Epithelial cell of prostate (primary cell): ENCODE measurements around the gene OPCML.

Experiments used
- DNase-seq: peaks from one replicate; pipeline ENCODE4 v3.0.0-alpha.2; 2011; ENCODE audit warnings: low read depth, low spot score
- H3K27ac ChIP-seq: fragments of 450-650 bp; 2 replicates; pipeline ENCODE4 v1.5.1; 2017; ENCODE audit warnings: mild to moderate bottlenecking

OPCML gene

DNA sequence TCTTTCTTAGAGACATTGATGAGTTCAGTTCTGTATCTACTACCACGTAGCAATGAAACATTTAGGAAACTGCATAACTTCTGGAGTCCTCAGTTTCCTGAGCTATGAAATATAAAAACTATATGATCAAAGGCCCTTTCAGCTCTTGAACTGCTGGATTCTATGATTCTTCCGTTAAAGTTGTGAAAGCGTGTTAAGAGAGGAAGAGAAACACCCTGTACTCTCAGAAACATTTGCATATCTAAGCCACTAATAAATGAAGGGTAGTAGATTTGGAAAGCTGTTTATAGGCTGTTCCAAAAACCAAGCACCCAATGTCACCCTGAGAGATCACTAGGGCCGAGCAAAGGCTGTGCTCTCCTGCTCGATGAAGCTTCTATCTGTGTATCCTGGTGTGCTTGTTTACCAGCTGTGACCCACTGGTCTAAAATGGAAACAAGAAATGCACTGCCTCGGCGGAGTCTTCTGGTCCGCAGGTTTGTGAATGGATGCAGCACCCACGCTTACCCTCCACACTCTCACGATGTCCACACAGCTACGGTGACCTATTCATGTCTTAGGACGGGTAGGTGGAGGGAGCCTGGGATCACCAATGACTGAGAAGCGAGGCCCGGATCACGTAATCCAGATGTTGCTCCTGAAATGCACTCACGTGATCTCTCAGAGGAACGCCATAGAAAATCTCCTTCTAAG, 325.8 kb downstream of the OPCML start:
- H3K27ac ChIP-seq = no peak overlapping the region
- DNase-seq = no peak

DNA sequence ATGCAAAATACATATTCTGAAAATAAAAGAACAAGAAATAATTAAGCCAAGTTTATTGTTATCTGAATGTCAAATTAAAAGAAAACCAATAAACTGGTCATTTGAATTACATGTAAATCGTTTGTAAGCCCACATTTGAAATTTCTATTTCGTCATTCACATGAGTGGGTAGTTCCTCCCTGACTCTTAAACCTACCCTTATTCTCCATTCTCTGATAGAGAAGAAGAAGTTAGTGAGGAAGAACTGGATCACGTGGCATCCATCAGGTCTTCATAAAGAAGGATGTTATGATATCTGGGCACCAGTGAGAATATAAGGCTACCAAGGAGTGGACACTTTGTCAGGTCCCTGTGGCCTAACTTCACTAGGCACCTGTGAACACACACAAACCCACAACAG, 328.1 kb downstream of the OPCML start:
- no peak overlapping the region for H3K27ac ChIP-seq
- DNase-seq = no peak

DNA sequence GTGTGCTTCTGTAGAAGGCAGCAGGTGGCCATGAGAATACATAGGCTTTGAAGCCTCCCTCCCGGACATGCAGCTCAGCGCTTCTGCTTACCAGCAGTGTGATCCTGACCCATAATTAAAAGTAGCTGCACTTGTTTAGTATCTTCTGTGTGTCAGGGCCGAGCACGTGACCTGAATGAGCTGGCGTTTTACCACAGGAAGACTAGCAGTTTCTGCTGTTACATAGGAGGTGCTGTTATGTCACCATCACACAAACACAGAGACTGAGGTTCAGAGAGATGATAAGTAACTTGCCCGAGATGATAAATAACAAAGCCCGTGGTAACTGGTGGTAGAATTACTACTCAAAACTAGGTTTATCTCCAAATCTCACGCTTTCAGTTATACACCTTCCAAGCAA, 329.5 kb downstream of the OPCML start:
- no peak overlapping the region for H3K27ac ChIP-seq
- no peak for DNase-seq

DNA sequence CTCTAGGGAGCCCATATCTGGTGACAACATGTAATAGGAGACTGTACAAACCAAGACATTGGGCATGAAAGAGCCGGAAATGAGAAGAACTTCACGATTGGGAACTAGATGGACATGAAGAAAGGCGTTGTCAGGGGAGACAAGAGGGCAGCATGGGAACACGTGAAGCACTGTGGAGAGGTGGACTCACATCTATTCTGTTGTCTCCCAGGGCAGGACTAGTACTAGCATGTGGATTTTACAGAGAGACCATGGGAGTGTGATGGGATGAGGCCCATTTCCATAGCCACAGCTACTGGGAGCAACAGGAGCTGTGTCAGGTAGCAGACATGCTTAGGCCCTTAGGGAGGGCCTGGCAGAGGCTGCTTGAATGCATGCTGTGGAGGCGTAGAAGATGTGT, 333.9 kb downstream of the OPCML start:
- DNase-seq = no peak
- H3K27ac ChIP-seq = no peak overlapping the region

DNA sequence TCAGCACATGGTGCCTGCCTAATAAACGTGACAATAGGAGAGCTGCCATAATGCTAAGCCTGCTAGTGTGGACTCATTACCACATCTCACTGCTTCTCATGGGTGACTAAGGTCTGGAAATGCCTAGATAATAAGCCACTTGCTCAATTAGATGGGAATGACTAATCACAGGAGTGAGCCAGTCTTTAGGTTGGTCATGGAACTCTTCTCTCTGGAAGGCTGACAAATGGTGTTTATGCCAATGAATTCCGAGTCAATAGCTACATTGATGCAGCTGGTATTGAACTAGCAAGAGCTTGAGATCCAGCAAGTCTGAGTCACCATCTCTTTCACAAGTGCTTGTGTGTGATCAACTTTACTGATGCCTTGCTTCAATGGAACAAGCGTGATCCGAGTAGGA, 334.9 kb downstream of the OPCML start:
- DNase-seq = no peak
- H3K27ac ChIP-seq = no peak overlapping the region

DNA sequence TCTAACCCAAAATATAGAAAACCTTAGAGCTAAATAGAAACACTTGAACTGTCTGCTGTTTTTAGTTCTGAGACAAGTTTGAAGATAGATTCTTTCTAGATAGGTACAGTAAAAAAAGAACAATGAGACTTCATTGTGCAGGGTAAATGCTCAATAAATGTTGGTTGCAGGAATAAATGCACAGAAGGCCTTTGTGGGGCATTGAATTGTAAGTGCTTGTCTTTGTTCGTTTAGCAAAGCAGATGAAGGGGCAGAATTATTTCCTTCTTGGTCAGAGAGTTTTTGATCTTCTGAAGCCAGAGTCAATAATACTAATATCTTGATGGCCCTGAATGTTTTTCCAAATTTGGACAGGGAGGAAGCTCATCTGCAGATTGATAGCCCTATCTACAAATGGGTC, 340.4 kb downstream of the OPCML start:
- no peak for DNase-seq
- no peak overlapping the region for H3K27ac ChIP-seq

DNA sequence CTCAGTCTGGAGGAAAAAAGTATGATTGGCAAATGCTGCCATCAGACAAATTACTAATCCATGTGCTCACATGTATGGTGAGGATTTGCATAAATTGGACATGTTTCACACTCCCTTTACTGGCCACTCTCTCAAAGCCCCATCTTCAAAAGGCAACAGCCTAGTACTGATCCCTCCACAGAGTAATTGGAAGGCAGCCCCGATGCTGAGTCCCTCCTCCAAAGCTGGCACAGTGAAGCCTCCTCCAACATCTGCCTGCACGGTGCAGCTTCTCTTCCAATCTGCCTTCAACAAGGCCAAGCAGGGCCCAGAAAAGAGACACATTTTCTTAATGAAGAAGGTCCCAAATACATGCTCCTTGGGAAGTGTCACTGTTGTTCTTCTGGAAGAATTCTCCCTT, 350.6 kb downstream of the OPCML start:
- no peak overlapping the region for H3K27ac ChIP-seq
- no peak for DNase-seq

DNA sequence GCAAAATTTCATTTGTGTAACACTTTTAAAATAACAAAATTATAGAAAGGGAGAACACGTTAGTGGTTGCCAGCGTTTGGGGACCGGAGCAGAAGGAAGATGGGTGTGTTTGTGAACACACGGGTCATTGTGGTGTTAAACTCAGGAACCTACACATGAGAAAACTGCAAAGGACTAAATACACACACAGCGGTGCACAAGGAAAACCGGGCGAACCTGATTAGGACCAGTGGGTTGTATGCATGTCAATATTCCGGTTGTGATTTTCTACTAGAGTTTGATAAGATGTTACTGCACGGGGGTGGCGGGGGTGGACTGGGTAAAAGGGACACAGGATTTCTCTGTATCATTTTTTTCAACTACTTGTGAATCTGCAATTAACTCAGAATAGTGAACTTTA, 351.2 kb downstream of the OPCML start:
- no peak for DNase-seq
- H3K27ac ChIP-seq = no peak overlapping the region

DNA sequence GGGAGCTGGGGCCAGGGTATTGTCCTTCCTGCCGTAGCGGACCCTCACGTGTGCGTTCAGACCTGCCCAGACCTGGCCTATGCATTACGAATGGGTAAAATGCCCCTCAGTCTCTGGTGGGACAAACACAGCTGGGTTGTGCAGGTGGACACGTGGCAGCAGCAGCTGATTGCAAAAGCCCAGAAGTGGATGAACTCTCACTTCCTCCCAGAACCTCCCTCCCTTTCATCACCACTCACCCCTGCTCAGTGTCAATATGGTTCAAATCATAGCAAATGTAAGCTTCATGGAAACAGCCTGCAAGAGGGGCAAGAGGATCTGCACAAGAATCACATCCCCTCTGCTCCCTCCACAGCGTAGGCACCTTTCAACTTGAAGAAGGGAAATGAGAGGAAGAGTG, 352.1 kb downstream of the OPCML start:
- no peak overlapping the region for H3K27ac ChIP-seq
- DNase-seq = no peak

DNA sequence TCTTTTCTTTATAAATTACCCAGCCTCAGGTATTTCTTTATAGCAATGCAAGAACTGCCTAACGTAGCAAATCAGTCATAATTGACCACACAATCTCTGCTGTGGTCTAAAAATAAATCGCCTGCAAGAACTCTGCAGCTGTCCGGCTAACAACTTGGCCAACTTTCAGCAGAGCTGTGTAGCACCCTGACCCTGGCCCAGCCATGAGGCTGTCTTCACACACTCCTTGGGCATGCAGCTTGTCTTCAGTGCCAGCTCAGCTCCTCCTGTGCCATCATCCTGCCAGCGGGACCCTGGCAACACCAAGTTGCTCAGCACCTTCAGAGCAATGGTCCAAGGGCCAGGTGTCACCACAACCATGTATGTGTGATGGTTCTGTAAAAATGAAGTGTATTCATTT, 355.6 kb downstream of the OPCML start:
- no peak overlapping the region for H3K27ac ChIP-seq
- no peak for DNase-seq

DNA sequence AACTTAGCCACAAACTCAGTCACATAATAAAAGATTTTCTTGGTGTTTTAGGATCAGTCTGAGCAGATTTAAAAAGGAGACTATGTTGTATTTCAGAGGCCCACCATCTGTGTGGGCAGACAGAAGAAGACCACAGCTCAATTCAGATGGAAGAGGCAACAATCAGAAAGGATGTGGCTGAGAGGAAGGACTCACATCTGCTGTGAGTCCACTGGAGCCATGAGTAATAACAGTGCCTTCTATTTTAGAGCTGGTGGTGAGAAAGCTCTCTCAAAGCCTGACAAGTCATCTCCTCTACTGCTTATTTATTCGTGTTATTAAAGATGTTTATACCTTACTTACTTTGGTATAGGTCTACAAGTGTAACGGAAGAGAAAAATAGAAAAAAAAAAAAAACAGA, 357.2 kb downstream of the OPCML start:
- H3K27ac ChIP-seq = no peak overlapping the region
- DNase-seq = no peak

DNA sequence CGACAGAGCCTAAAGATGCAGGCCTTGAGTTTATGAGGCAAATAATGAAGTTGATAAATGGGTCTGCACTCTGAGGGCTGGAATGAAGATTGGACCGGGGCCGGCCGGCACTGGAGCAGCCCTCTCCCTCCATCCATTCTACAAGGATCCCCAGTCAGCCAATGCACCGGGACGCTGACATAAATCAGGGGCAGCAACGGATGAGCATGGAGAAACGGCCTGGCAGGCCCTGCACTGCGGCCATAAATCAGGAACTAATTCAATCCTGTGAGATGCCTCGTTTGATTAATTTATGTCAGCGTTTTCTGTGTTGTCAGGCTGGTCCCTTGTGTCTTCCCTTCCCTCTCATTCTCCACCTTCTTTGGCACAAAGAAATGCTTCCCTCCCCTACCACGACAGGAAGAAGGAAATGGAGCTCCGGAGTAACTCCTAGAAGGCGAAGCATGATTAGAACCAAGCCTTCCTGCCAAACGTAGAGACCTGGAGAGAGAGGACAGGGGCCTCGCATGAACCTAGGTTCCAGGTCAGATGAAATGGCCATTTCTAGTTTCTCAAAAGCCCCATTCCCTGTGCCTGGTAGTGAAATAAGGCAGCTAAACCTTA, 358.4 kb downstream of the OPCML start:
- no peak for DNase-seq
- no peak overlapping the region for H3K27ac ChIP-seq

DNA sequence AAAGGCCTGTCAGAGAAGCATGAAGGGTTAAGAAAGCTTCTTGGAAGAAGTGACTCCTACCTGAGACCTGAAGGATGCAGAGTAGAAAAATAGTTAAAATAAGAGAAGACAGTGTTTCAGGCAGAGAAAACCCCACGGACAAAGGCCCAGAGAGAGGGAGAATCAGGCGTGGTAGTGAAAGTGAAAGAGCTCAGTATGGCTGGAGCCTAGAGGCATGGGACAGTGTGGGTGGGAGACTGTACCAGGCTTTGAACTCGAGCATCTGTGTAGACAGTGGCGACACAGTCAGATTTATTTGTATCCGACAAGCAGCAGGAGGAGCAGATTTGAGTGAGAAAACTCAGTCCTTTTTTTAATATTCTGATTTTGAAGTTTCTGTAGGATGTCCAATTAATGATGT, 360.0 kb downstream of the OPCML start:
- DNase-seq = no peak
- H3K27ac ChIP-seq = no peak overlapping the region

DNA sequence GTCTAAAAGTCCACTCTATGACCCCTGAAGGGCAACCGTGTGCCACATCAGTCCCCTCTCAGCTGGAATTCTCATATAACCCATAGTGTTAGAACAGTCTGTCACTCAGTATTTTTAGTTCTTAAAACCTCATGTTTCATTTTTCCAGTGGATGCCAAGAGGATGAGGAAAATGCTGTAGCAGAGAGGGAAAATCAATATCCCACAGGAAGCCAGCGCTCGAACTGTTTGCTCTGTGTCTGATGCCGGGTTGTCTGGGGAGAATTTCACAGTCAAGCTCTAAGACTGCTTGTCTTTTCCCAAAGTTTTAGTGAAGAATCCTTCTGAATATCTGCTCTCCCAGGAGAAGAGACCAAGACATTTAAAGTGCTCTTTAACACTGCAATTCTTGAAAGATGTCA, 360.9 kb downstream of the OPCML start:
- DNase-seq = no peak

DNA sequence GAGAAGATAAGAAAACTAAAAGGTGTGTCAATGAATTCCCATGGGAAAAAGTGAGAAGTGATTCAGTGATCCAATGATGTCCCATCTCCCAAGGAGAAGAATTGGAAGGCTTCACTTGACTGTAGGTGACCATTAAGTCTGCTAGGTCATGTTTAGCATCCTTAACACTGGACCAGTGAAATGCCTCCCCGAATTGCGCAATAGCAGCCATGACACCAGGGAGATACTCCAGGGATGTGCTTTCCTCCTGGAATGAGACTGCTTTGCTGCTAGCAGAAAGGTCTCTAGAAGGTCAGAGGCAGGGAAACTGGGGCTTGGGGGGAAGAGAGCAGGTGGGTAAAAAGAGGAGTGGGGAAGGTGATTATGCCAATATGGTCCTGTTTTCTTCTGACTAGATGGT, 364.3 kb downstream of the OPCML start:
- H3K27ac ChIP-seq = no peak overlapping the region
- no peak for DNase-seq

More for the DNA sequence above, 360.9 kb downstream of the OPCML start:
- no peak overlapping the region for H3K27ac ChIP-seq

DNA sequence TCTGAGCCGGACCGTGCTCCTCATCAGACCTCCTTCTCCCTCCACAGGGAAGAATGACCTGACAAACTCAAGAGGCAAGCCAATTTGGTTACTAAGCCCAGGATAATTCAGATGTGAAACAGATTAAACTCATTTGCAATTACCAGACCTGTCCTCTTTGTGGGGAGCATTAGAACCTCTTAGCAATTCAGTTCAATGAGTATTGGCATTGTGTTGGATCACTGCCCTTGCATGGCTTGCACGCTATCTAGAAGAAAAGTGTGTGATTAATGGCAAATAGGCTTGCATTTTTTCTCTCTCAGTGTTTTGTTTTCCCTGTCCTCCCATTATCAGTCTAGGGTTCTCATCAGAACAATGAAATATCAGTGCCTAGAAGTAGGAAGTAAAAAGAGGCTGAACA, 365.6 kb downstream of the OPCML start:
- no peak overlapping the region for H3K27ac ChIP-seq
- DNase-seq = no peak

DNA sequence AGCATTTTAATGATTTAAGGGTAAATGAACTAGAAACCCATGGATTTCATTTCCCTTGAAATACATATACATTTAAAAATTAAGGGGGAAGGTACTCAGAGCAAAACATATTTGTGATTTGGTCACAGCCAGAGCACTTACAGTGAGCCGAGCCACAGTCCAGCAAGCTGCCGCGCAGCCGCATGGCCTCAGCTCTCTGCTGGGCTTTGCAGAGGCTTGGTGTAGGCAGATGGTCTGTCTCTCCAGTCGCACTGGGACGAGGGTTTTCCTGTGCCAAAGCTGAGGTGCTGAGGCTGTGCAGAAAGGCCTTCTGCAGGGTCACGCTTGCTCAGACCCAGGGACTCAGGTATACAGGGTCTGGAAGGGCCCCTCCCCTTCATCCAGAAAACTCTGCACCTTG, 367.3 kb downstream of the OPCML start:
- H3K27ac ChIP-seq = no peak overlapping the region
- no peak for DNase-seq

DNA sequence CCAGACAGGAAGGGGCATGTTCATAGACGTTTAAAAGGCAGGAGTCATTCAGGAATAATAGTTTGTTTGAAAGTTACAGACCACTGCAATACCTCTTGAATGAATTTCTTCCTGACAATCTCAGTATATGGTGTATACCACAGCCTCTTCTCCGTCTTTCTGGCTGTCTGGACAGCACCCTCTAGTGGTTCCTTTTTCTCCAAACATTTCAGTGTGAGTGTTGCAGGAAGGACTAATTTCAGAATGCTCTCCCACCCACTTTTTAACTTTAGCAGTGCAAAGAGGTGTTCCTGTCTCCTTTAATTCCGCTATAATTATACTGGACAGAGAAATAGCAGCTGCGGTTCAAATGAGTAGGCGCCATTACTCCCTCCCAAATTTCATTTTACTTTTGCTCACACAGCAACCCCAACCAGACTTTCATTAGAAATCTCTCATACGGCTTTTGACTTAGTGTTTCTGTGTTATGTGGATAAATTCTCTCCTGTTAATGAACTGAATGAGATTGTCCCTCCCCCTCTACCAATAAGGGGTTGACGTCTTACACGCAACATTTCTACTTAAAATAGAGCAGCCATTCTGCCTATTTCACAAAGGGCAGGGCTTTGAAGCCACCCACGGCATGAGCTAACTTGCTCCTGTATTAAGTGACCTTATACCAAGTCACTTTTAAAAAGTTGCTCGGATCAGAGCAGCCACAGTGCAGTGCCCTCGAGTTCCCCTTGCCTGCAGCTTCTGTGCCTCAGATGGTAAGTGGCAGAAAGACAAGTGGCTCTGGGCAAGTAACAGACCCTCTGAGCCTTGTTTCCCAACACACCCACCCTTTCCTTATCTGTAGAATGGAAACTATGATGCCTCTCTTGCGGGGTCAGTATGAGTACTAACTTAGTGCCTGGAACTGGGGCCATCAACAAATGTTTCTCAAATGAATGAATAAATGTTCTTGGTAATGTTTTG, 368.6 kb downstream of the OPCML start:
- no peak overlapping the region for H3K27ac ChIP-seq
- DNase-seq = no peak

DNA sequence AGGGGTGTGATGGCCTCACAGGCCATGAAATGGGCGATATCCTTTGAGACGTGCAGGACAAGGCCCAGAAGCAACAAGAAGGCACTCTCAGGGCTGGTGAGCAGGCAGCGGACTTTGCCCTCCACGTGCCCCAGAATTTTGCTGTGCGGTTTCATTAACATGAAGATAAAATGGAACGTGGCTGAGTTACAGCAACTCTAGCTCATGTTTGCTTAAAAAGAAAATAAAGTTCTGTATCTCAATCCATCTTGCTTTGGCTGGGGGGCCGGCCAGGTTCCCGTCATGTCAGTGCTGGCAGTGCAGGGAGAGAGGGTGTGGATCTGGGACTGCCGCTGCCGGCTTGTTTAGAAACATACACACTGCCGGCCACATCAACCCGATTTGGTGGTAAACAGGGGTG, 370.1 kb downstream of the OPCML start:
- H3K27ac ChIP-seq = no peak overlapping the region
- no peak for DNase-seq

DNA sequence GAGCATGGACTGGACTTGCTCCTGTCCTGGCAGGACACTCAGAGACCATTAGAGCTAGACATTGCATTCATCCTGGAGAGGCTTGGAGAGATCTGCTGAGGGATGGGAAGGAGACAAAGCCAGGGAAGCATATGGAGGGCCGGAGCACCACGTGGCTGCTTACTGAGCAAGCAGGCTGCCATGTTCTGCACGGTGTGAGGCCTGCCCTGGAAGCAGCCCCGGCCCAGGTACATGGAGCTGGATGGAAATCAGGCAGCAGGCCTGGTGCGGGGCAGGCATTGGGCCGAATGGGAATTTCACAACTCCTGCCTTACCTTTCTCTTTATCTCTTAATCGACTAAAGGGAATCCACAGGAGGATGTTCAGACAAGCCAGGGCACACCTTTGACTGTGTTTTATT, 371.5 kb downstream of the OPCML start:
- no peak for DNase-seq

DNA sequence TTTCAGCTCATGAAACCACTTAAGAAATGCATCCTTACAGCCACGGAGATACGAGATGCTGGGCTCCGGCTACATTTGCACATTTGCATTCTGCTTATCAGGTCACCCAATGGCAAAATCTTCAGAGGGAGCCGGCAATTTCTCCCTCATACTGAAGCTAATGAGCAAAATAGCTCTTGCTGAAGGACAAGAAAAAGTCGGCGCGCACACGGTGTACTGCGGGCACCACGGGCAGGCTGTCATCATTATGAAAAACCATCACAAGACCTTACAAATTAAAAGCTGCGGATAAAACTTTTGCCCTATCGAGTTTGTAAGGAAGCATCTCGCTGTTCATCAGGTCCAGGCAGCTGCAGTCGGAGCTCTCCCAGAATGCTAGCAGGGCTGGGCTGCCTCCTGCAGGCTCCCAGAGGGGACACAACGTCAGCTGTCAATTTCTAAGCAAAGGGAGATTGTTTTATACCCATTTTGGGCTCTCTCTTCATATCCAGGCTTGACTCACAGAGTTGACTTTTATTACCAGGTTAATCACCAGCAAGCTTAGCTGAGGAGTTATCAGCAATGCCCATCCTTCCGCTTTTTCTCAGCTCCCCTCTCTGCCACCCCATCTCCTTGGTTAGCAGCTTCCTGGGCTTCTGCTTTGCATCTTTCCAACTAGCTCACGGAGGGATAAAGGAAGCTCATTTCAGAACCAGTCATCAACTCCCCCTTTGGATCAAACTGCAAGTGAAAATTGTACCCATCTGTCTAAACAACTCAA, 375.1 kb downstream of the OPCML start:
- H3K27ac ChIP-seq = no peak overlapping the region
- DNase-seq = no peak

More for the DNA sequence above, 371.5 kb downstream of the OPCML start:
- no peak overlapping the region for H3K27ac ChIP-seq
